Measurements from ENCODE around the gene SMC5.

The SMC5 gene

GRCh38 chr9:70355801-70356200 lies 97.0 kb downstream of the SMC5 start:
- Histone ChIP-seq H3K27ac (ENCODE audit: low read depth, low read length) (no peak overlapping the region), H3K4me1 (ENCODE audit: control insufficient read depth, insufficient read depth, low read length) (no peaks in the 10 kb centered on the region), H3K4me3 (ENCODE audit: low read depth, low read length) (no peak overlapping the region)

GRCh38 chr9:70362952-70363351 lies 104.2 kb downstream of the SMC5 start:
- no peak overlapping the region for H3K4me3 ChIP-seq (ENCODE audit: low read depth, low read length)
- no peaks in the 10 kb centered on the region for H3K9me3 ChIP-seq (ENCODE audit: control insufficient read depth, insufficient read depth, low read depth, low read length)
- H3K9ac ChIP-seq (ENCODE audit: low read length): no peak overlapping the region
- no peaks in the 10 kb centered on the region for H3K36me3 ChIP-seq (ENCODE audit: control insufficient read depth, insufficient read depth, low read length)
- H3K27ac ChIP-seq (ENCODE audit: low read depth, low read length): no peak overlapping the region
- no peaks in the 10 kb centered on the region for H3K27me3 ChIP-seq (ENCODE audit: control insufficient read depth, insufficient read depth, low read length)
- no peaks in the 10 kb centered on the region for H3K4me1 ChIP-seq (ENCODE audit: control insufficient read depth, insufficient read depth, low read length)

More at GRCh38 chr9:70355801-70356200, 97.0 kb downstream of the SMC5 start:
- peaks cover 14% of the 10 kb centered on the region for H3K36me3 ChIP-seq (ENCODE audit: control insufficient read depth, insufficient read depth, low read length)
- H3K27me3 ChIP-seq (ENCODE audit: control insufficient read depth, insufficient read depth, low read length): no peaks in the 10 kb centered on the region
- no peaks in the 10 kb centered on the region for H3K9me3 ChIP-seq (ENCODE audit: control insufficient read depth, insufficient read depth, low read depth, low read length)
- H3K9ac ChIP-seq (ENCODE audit: low read length): no peak overlapping the region

GRCh38 chr9:70363760-70364159 lies 105.0 kb downstream of the SMC5 start:
- H3K27me3 ChIP-seq (ENCODE audit: control insufficient read depth, insufficient read depth, low read length): no peaks in the 10 kb centered on the region
- no peak overlapping the region for H3K27ac ChIP-seq (ENCODE audit: low read depth, low read length)
- no peak overlapping the region for H3K4me3 ChIP-seq (ENCODE audit: low read depth, low read length)
- no peaks in the 10 kb centered on the region for H3K9me3 ChIP-seq (ENCODE audit: control insufficient read depth, insufficient read depth, low read depth, low read length)
- H3K9ac ChIP-seq (ENCODE audit: low read length): no peak overlapping the region
- no peaks in the 10 kb centered on the region for H3K4me1 ChIP-seq (ENCODE audit: control insufficient read depth, insufficient read depth, low read length)
- no peaks in the 10 kb centered on the region for H3K36me3 ChIP-seq (ENCODE audit: control insufficient read depth, insufficient read depth, low read length)

- Histone ChIP-seq H3K9me3 (ENCODE audit: control insufficient read depth, insufficient read depth, low read depth, low read length) (no peaks in the 10 kb centered on the region), H3K27ac (ENCODE audit: low read depth, low read length) (no peak overlapping the region), H3K9ac (ENCODE audit: low read length) (no peak overlapping the region), H3K4me3 (ENCODE audit: low read depth, low read length) (no peak overlapping the region), H3K4me1 (ENCODE audit: control insufficient read depth, insufficient read depth, low read length) (no peaks in the 10 kb centered on the region), H3K27me3 (ENCODE audit: control insufficient read depth, insufficient read depth, low read length) (no peaks in the 10 kb centered on the region), H3K36me3 (ENCODE audit: control insufficient read depth, insufficient read depth, low read length) (no peaks in the 10 kb centered on the region)
Observed at GRCh38 chr9:70367305-70367930, 108.6 kb downstream of the SMC5 start.

GRCh38 chr9:70374962-70375618 lies 116.3 kb downstream of the SMC5 start:
- H3K9ac ChIP-seq (ENCODE audit: low read length): no peak overlapping the region
- H3K4me1 ChIP-seq (ENCODE audit: control insufficient read depth, insufficient read depth, low read length): peaks cover 4% of the 10 kb centered on the region
- H3K36me3 ChIP-seq (ENCODE audit: control insufficient read depth, insufficient read depth, low read length): no peaks in the 10 kb centered on the region
- no peaks in the 10 kb centered on the region for H3K27me3 ChIP-seq (ENCODE audit: control insufficient read depth, insufficient read depth, low read length)
- H3K4me3 ChIP-seq (ENCODE audit: low read depth, low read length): no peak overlapping the region
- no peaks in the 10 kb centered on the region for H3K9me3 ChIP-seq (ENCODE audit: control insufficient read depth, insufficient read depth, low read depth, low read length)
- no peak overlapping the region for H3K27ac ChIP-seq (ENCODE audit: low read depth, low read length)

GRCh38 chr9:70382046-70382708 lies 123.4 kb downstream of the SMC5 start:
- no peak overlapping the region for H3K9ac ChIP-seq (ENCODE audit: low read length)

GRCh38 chr9:70382709-70383605 lies 124.2 kb downstream of the SMC5 start:
- Histone ChIP-seq H3K4me1 (ENCODE audit: control insufficient read depth, insufficient read depth, low read length) (no peaks in the 10 kb centered on the region), H3K27me3 (ENCODE audit: control insufficient read depth, insufficient read depth, low read length) (no peaks in the 10 kb centered on the region)

More at GRCh38 chr9:70382046-70382708, 123.4 kb downstream of the SMC5 start:
- H3K4me1 ChIP-seq (ENCODE audit: control insufficient read depth, insufficient read depth, low read length): no peaks in the 10 kb centered on the region
- no peaks in the 10 kb centered on the region for H3K27me3 ChIP-seq (ENCODE audit: control insufficient read depth, insufficient read depth, low read length)
- H3K27ac ChIP-seq (ENCODE audit: low read depth, low read length): no peak overlapping the region
- H3K9me3 ChIP-seq (ENCODE audit: control insufficient read depth, insufficient read depth, low read depth, low read length): no peaks in the 10 kb centered on the region
- H3K36me3 ChIP-seq (ENCODE audit: control insufficient read depth, insufficient read depth, low read length): no peaks in the 10 kb centered on the region
- no peak overlapping the region for H3K4me3 ChIP-seq (ENCODE audit: low read depth, low read length)

GRCh38 chr9:70385426-70385825 lies 126.6 kb downstream of the SMC5 start:
- no peak overlapping the region for H3K9ac ChIP-seq (ENCODE audit: low read length)
- no peaks in the 10 kb centered on the region for H3K36me3 ChIP-seq (ENCODE audit: control insufficient read depth, insufficient read depth, low read length)
- H3K9me3 ChIP-seq (ENCODE audit: control insufficient read depth, insufficient read depth, low read depth, low read length): no peaks in the 10 kb centered on the region
- no peak overlapping the region for H3K27ac ChIP-seq (ENCODE audit: low read depth, low read length)
- no peaks in the 10 kb centered on the region for H3K27me3 ChIP-seq (ENCODE audit: control insufficient read depth, insufficient read depth, low read length)
- no peak overlapping the region for H3K4me3 ChIP-seq (ENCODE audit: low read depth, low read length)
- H3K4me1 ChIP-seq (ENCODE audit: control insufficient read depth, insufficient read depth, low read length): no peaks in the 10 kb centered on the region

More at GRCh38 chr9:70382709-70383605, 124.2 kb downstream of the SMC5 start:
- Histone ChIP-seq H3K27ac (ENCODE audit: low read depth, low read length) (no peak overlapping the region), H3K4me3 (ENCODE audit: low read depth, low read length) (no peak overlapping the region), H3K9me3 (ENCODE audit: control insufficient read depth, insufficient read depth, low read depth, low read length) (no peaks in the 10 kb centered on the region), H3K36me3 (ENCODE audit: control insufficient read depth, insufficient read depth, low read length) (no peaks in the 10 kb centered on the region), H3K9ac (ENCODE audit: low read length) (no peak overlapping the region)

- no peak overlapping the region for H3K9ac ChIP-seq (ENCODE audit: low read length)
- H3K4me3 ChIP-seq (ENCODE audit: low read depth, low read length): no peak overlapping the region
- no peak overlapping the region for H3K27ac ChIP-seq (ENCODE audit: low read depth, low read length)
- no peaks in the 10 kb centered on the region for H3K9me3 ChIP-seq (ENCODE audit: control insufficient read depth, insufficient read depth, low read depth, low read length)
- H3K27me3 ChIP-seq (ENCODE audit: control insufficient read depth, insufficient read depth, low read length): no peaks in the 10 kb centered on the region
- H3K36me3 ChIP-seq (ENCODE audit: control insufficient read depth, insufficient read depth, low read length): no peaks in the 10 kb centered on the region
- no peaks in the 10 kb centered on the region for H3K4me1 ChIP-seq (ENCODE audit: control insufficient read depth, insufficient read depth, low read length)
Observed at GRCh38 chr9:70387663-70388062, 128.9 kb downstream of the SMC5 start.

GRCh38 chr9:70389188-70389587 lies 130.4 kb downstream of the SMC5 start:
- Histone ChIP-seq H3K9me3 (ENCODE audit: control insufficient read depth, insufficient read depth, low read depth, low read length) (no peaks in the 10 kb centered on the region), H3K9ac (ENCODE audit: low read length) (no peak overlapping the region), H3K27ac (ENCODE audit: low read depth, low read length) (no peak overlapping the region), H3K4me3 (ENCODE audit: low read depth, low read length) (no peak overlapping the region), H3K4me1 (ENCODE audit: control insufficient read depth, insufficient read depth, low read length) (no peaks in the 10 kb centered on the region), H3K36me3 (ENCODE audit: control insufficient read depth, insufficient read depth, low read length) (no peaks in the 10 kb centered on the region), H3K27me3 (ENCODE audit: control insufficient read depth, insufficient read depth, low read length) (no peaks in the 10 kb centered on the region)
